HCT116 (cell line): ENCODE results near the gene CPED1. TPM values are rescaled to one million over a fixed set of nuclear protein-coding genes. Genes with fewer than 3 reads are reported as not detected.
A peak's percentile ranks its signal among the peaks of the same experiment; 100 is the strongest.

Experiments used
- ATAC-seq: fragments of 200-7000 bp; cut with Tn5 transposase; 2 replicates; pipeline ENCODE4 v1.9.1; 2020; ENCODE audit warnings: mild to moderate bottlenecking, moderate library complexity
- BruUV-seq: library from RNA; stranded (reverse); fragments of 400-500 nt; replicated peaks from 2 replicates; lab custom pipeline; 2021; lab: Mats Ljungman, UMichigan
- CTCF ChIA-PET: fragments of 300-600 bp; sonication (Branson Sonifier 250); formaldehyde crosslinking; loops from one replicate; lab custom pipeline; 2021; ENCODE audit warnings: antibody characterized with exemption; lab: Charles Lee
- POLR2A ChIA-PET: fragments of 300-600, 350-600 bp; sonication (Branson Sonifier 250); formaldehyde crosslinking; loops from one replicate; lab custom pipeline; 2021; ENCODE audit warnings: antibody characterized with exemption; lab: Charles Lee
- RAD21 ChIA-PET, 2 experiments: fragments of 300-600 bp; sonication (Branson Sonifier 250); formaldehyde crosslinking; loops; one replicate each; lab custom pipeline; 2023; ENCODE audit warnings: low total read pairs in 2 of 2; ENCODE audit not compliant: uncharacterized antibody in 2 of 2, unreplicated experiment in 2 of 2, low non-redundant PET in 1 of 2; lab: Charles Lee
- DNase-seq: peaks from one replicate; pipeline ENCODE4 v3.0.0-alpha.2; 2010; ENCODE audit warnings: low read depth, low spot score
- H2AFZ ChIP-seq: fragments of 200-600 bp; shearing (Covaris generic), sonication (generic); 2 replicates; pipeline ENCODE4 v1.6.1; 2017; ENCODE audit warnings: low read depth, mixed run types, mixed read lengths, antibody characterized with exemption, low read length; ENCODE audit not compliant: poor library complexity, severe bottlenecking
- H3K27ac ChIP-seq: 2 replicates; pipeline ENCODE4 v1.5.1; 2012; ENCODE audit warnings: low read depth, low read length
- H3K27me3 ChIP-seq: fragments of 200-600 bp; sonication (generic); 2 replicates; pipeline ENCODE4 v1.6.1; 2016; ENCODE audit warnings: mixed run types, low read length, mixed read lengths; ENCODE audit not compliant: insufficient read depth
- H3K36me3 ChIP-seq, 2 experiments: fragments of 200-500 bp in 1 of 2; fragments of 200-600 bp in 1 of 2; sonication (Bioruptor generic) in 1 of 2; sonication (generic) in 1 of 2; 2 replicates each; pipeline versions ENCODE4 v1.5.1 to v1.6.1; 2014 to 2016; ENCODE audit warnings: low read length in 2 of 2, inconsistent platforms in 1 of 2, mixed read lengths in 1 of 2, mixed run types in 1 of 2; ENCODE audit not compliant: insufficient read depth in 2 of 2, control insufficient read depth in 1 of 2
- H3K4me1 ChIP-seq, 2 experiments: fragments of 200-600 bp in 1 of 2; sonication (generic) in 1 of 2; 2 replicates each; pipeline versions ENCODE4 v1.5.1 to v1.6.1; 2012 to 2017; ENCODE audit warnings: low read length in 2 of 2, inconsistent platforms in 1 of 2, mild to moderate bottlenecking in 1 of 2, mixed read lengths in 1 of 2, mixed run types in 1 of 2, moderate library complexity in 1 of 2; ENCODE audit not compliant: insufficient read depth in 2 of 2, control insufficient read depth in 1 of 2
- H3K4me2 ChIP-seq: fragments of 200-600 bp; sonication (generic); 2 replicates; pipeline ENCODE4 v1.6.1; 2017; ENCODE audit warnings: mixed run types, low read length, mixed read lengths
- H3K4me3 ChIP-seq, 2 experiments: fragments of 200-600 bp in 1 of 2; sonication (generic) in 1 of 2; replicated peaks in 1 of 2; 2 replicates each; pipeline ENCODE4 v1.5.1; 2011 to 2016; ENCODE audit warnings: low read length in 2 of 2, control low read depth in 1 of 2, low read depth in 1 of 2, mild to moderate bottlenecking in 1 of 2, mixed read lengths in 1 of 2, mixed run types in 1 of 2
- H3K79me2 ChIP-seq: fragments of 200-600 bp; sonication (generic); 2 replicates; pipeline ENCODE4 v1.6.1; 2017; ENCODE audit warnings: mild to moderate bottlenecking, mixed run types, low read length, moderate library complexity, mixed read lengths; ENCODE audit not compliant: insufficient read depth
- H3K9ac ChIP-seq: fragments of 200-600 bp; sonication (generic); 2 replicates; pipeline ENCODE4 v1.6.1; 2016; ENCODE audit warnings: low read length, mixed read lengths
- H3K9me2 ChIP-seq: fragments of 200-600 bp; sonication (generic), shearing (Covaris generic); 2 replicates; pipeline ENCODE4 v1.6.1; 2017; ENCODE audit warnings: mixed run types, mild to moderate bottlenecking, moderate library complexity; ENCODE audit not compliant: insufficient read depth
- H3K9me3 ChIP-seq, 2 experiments: fragments of 200-500 bp in 1 of 2; fragments of 200-600 bp in 1 of 2; sonication (Bioruptor generic) in 1 of 2; sonication (generic) in 1 of 2; 2 replicates each; pipeline ENCODE4 v1.6.1; 2014 to 2017; ENCODE audit warnings: low read length in 2 of 2, mixed read lengths in 2 of 2, inconsistent platforms in 1 of 2, low read depth in 1 of 2, mild to moderate bottlenecking in 1 of 2, mixed run types in 1 of 2, moderate library complexity in 1 of 2; ENCODE audit not compliant: control insufficient read depth in 1 of 2, insufficient read depth in 1 of 2
- H4K20me1 ChIP-seq: fragments of 200-600 bp; sonication (generic), shearing (Covaris generic); 2 replicates; pipeline ENCODE4 v1.6.1; 2017; ENCODE audit warnings: mixed run types, mild to moderate bottlenecking, moderate library complexity; ENCODE audit not compliant: insufficient read depth
- CEBPB ChIP-seq: IDR thresholded peaks from 2 replicates; pipeline ENCODE4 v1.6.1; 2012; ENCODE audit warnings: low read depth
- EGR1 ChIP-seq: IDR thresholded peaks from 2 replicates; pipeline ENCODE4 v1.6.1; 2012; ENCODE audit warnings: low read depth
- POLR2A ChIP-seq: IDR thresholded peaks from 2 replicates; pipeline ENCODE4 v1.7.0; 2011; ENCODE audit warnings: borderline replicate concordance; ENCODE audit not compliant: insufficient read depth, insufficient read length; ENCODE audit errors: extremely low read depth
- SIN3A ChIP-seq: IDR thresholded peaks from 2 replicates; pipeline ENCODE4 v1.6.1; 2012; ENCODE audit warnings: low read depth
- ZBTB33 ChIP-seq: IDR thresholded peaks from 2 replicates; pipeline ENCODE4 v1.6.1; 2011; ENCODE audit warnings: mild to moderate bottlenecking, low read length, moderate library complexity; ENCODE audit not compliant: insufficient replicate concordance; ENCODE audit errors: extremely low read depth
- intact Hi-C: fragments of 100-400 bp; cut with micrococcal nuclease; formaldehyde crosslinking; loops from 2 replicates; pipeline ENCODE4 v1.10.0; 2022
- total RNA-seq: library from RNA; stranded (reverse); gene quantifications from one replicate; pipeline ENCODE4 v1.2.1, GENCODE V29; 2021; ENCODE audit not compliant: unreplicated experiment

The CPED1 gene
- total RNA-seq, 1 experiment from 2014 or later, result 1.2 TPM

DNA sequence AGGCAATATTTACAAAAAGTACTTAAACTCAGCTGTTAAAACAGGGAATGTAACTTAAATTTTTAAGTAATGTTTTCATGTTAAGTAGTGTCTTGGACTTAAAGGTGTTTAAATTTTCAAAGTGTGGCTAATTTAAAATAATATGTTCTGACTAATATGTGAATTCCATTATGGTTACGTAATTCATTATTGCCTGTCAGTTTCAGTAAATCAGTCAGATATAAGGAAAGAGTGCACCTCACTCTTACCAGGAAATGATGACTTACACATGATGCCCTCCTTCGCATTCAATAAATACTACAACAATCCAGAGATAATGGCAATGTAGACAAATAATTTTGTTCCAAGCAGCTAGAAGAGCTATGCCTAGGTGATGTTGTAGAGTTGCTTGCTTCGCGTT lies 271.3 kb downstream of the CPED1 start:
- no peak overlapping the region for H3K4me2 ChIP-seq
- RAD21 ChIA-PET, result interaction anchor here in 1 of 2 experiments (0.7 kb wide), 1 partner anchor 96 kb away, joined by 3 read pairs; no protein-coding TSS in a partner anchor
- no peaks in the 10 kb centered on the region for H4K20me1 ChIP-seq
- no peak for DNase-seq
- CTCF ChIA-PET, result no interaction called here
- no peaks in the 10 kb centered on the region for H3K79me2 ChIP-seq
- no peaks in the 10 kb centered on the region for H3K9me2 ChIP-seq
- H3K4me1 ChIP-seq, result peaks cover 0 to 15% of the 10 kb centered on the region in 2 experiments; a peak in 1 of 4 replicates
- TF ChIP-seq CEBPB, result peak; percentile 56
- TF ChIP-seq SIN3A, result no peak
- no peaks in the 10 kb centered on the region for H3K36me3 ChIP-seq
- POLR2A ChIA-PET, result interaction anchor here (1.1 kb wide), 1 partner anchor 15 kb away, joined by 4 read pairs; no protein-coding TSS in a partner anchor
- H3K9me3 ChIP-seq, result no peaks in the 10 kb centered on the region
- H3K4me3 ChIP-seq, result no peak overlapping the region
- intact Hi-C loops, result no loop called here
- H3K27ac ChIP-seq, result no peak overlapping the region
- no peaks in the 10 kb centered on the region for H3K27me3 ChIP-seq
- no peak overlapping the region for H2AFZ ChIP-seq
- ATAC-seq, result no peak
- BruUV-seq, result no TSS peak
- H3K9ac ChIP-seq, result no peak overlapping the region

- no peaks in the 10 kb centered on the region for H3K79me2 ChIP-seq
- peaks cover 0 to 15% of the 10 kb centered on the region in 2 experiments; a peak in 1 of 4 replicates for H3K4me1 ChIP-seq
- no peak overlapping the region for H3K4me3 ChIP-seq
- H2AFZ ChIP-seq, result no peak overlapping the region
- no peak overlapping the region for H3K27ac ChIP-seq
- intact Hi-C loops, result no loop called here
- ChIA-PET POLR2A (interaction anchor here (1.1 kb wide), 1 partner anchor 13 kb away, joined by 4 read pairs; no protein-coding TSS in a partner anchor), CTCF (no interaction called here), RAD21 (no interaction called here)
- H4K20me1 ChIP-seq, result no peaks in the 10 kb centered on the region
- ATAC-seq (no peak), DNase-seq (no peak)
- H3K9ac ChIP-seq, result no peak overlapping the region
- H3K27me3 ChIP-seq, result no peaks in the 10 kb centered on the region
- TF ChIP-seq ZBTB33 (no peak), CEBPB (no peak), EGR1 (no peak), POLR2A (no peak)
- peaks cover 0 to 2% of the 10 kb centered on the region in 2 experiments; a peak in 1 of 4 replicates for H3K36me3 ChIP-seq
- H3K4me2 ChIP-seq, result no peak overlapping the region
- H3K9me2 ChIP-seq, result no peaks in the 10 kb centered on the region
- BruUV-seq, result no TSS peak
- no peaks in the 10 kb centered on the region for H3K9me3 ChIP-seq
Measured at GRCh38 chr7:121261207-121261884, 272.8 kb downstream of the CPED1 start.
